C4-2B (cell line): ENCODE measurements around the gene SYT1.

Experiments
- CTCF ChIP-seq: fragments of 450-650 bp; conservative IDR thresholded peaks from 2 replicates; pipeline ENCODE4 v1.5.1; 2017; ENCODE audit warnings: mild to moderate bottlenecking
- ZFX ChIP-seq: fragments of 450-650 bp; IDR thresholded peaks from 2 replicates; pipeline ENCODE4 v1.6.1; 2017

GRCh38 chr12:79021021-79021420 lies 156.4 kb downstream of the SYT1 start:
- no peak for TF ChIP-seq CTCF
- TF ChIP-seq ZFX, result no peak
